HepG2 (cell line): Measurements from ENCODE around the gene PPIP5K1. TPM values are rescaled to one million over a fixed set of nuclear protein-coding genes. Genes with fewer than 3 reads are reported as not detected.
A peak's percentile ranks its signal among the peaks of the same experiment; 100 is the strongest.
"Not testable (repeated sequence)": the region's sequence is repeated elsewhere in the genome, so short reads cannot be mapped to it uniquely, and the experiment has no call there.

Experiments used
- ATAC-seq: fragments of 200-7000 bp; cut with Tn5 transposase; 3 replicates; pipeline ENCODE4 v1.9.1; 2020; ENCODE audit warnings: mild to moderate bottlenecking, moderate library complexity
- Bru-seq: library from RNA; stranded (reverse); fragments of 400-500 nt; gene quantifications from one replicate; lab custom pipeline; 2021; lab: Mats Ljungman, UMichigan
- BruChase-seq, 2 experiments: library from RNA; stranded (reverse); fragments of 400-500 nt; gene quantifications; one replicate each; lab custom pipeline; 2021; lab: Mats Ljungman, UMichigan
- BruUV-seq: library from RNA; stranded (reverse); fragments of 400-500 nt; replicated peaks from 2 replicates; lab custom pipeline; 2021; lab: Mats Ljungman, UMichigan
- CTCF ChIA-PET: fragments of 300-600 bp; formaldehyde crosslinking; extraction: SDS; loops from one replicate; lab custom pipeline; 2021; ENCODE audit warnings: low total read pairs, inconsistent platforms, low intra/inter-chr PET ratio; lab: Yijun Ruan, JAX
- POLR2A ChIA-PET: fragments of 350-600 bp; sonication (Branson Sonifier 250); formaldehyde crosslinking; loops from one replicate; lab custom pipeline; 2020; ENCODE audit warnings: antibody characterized with exemption, inconsistent platforms; lab: Yijun Ruan, JAX
- DNase-seq: peaks from one replicate; pipeline ENCODE4 v3.0.0-alpha.2; 2015; ENCODE audit warnings: low spot score
- FAIRE-seq: peaks from 3 replicates; lab custom pipeline; 2011; peaks lifted over from hg19 to GRCh38; lab: Jason Lieb, UNC
- H2AFZ ChIP-seq: one replicate; pipeline ENCODE4 v1.6.1; 2011; ENCODE audit warnings: low read length, inconsistent platforms
- H3K27ac ChIP-seq: fragments of 300-600 bp; 3 replicates; pipeline ENCODE4 v1.8.0; 2011; ENCODE audit warnings: mixed run types, mild to moderate bottlenecking, mixed read lengths, low read length, inconsistent platforms; ENCODE audit not compliant: insufficient read depth; ENCODE audit errors: extremely low read length
- H3K27me3 ChIP-seq, 2 experiments: fragments of 200-600 bp in 1 of 2; 2 replicates in 1 of 2; 3 replicates in 1 of 2; pipeline versions ENCODE4 v1.6.0 to v1.8.0; 2011; ENCODE audit warnings: low read length in 2 of 2, mild to moderate bottlenecking in 2 of 2, moderate library complexity in 2 of 2, inconsistent platforms in 1 of 2; ENCODE audit not compliant: insufficient read depth in 2 of 2, control insufficient read depth in 1 of 2
- H3K36me3 ChIP-seq, 2 experiments: fragments of 200-600 bp in 1 of 2; replicated peaks in 1 of 2; 2 replicates in 1 of 2; 3 replicates in 1 of 2; pipeline versions ENCODE4 v1.5.1 to v1.8.0; 2011; ENCODE audit warnings: low read length in 2 of 2, inconsistent platforms in 1 of 2; ENCODE audit not compliant: insufficient read depth in 2 of 2, control insufficient read depth in 1 of 2
- H3K4me1 ChIP-seq: 2 replicates; pipeline ENCODE4 v1.5.1; 2012; ENCODE audit warnings: low read length, inconsistent platforms; ENCODE audit not compliant: insufficient read depth
- H3K4me2 ChIP-seq: 2 replicates; pipeline ENCODE4 v1.6.0; 2011; ENCODE audit warnings: low read depth, low read length, inconsistent platforms
- H3K4me3 ChIP-seq, 3 experiments: fragments of 200-600 bp in 1 of 3; sonication (generic), shearing (Covaris generic) in 1 of 3; replicated peaks in 1 of 3; 2 replicates each; pipeline ENCODE4 v1.5.1; 2011 to 2016; ENCODE audit warnings: low read length in 3 of 3, inconsistent platforms in 2 of 3, low read depth in 2 of 3, mild to moderate bottlenecking in 2 of 3, control low read depth in 1 of 3, mixed read lengths in 1 of 3; ENCODE audit not compliant: insufficient read depth in 1 of 3
- H3K79me2 ChIP-seq: one replicate; pipeline ENCODE4 v1.6.1; 2011; ENCODE audit warnings: low read length, inconsistent platforms; ENCODE audit not compliant: insufficient read depth
- H3K9ac ChIP-seq: 2 replicates; pipeline ENCODE4 v1.6.0; 2011; ENCODE audit warnings: mild to moderate bottlenecking, low read depth, low read length, inconsistent platforms; ENCODE audit not compliant: insufficient read depth
- H3K9me3 ChIP-seq: 2 replicates; pipeline ENCODE4 v1.5.1; 2012; ENCODE audit warnings: mild to moderate bottlenecking, low read length
- H4K20me1 ChIP-seq: 2 replicates; pipeline ENCODE4 v1.6.0; 2011; ENCODE audit warnings: inconsistent platforms, mild to moderate bottlenecking, low read length, moderate library complexity; ENCODE audit not compliant: insufficient read depth
- WGBS: methylation state at CpG from one replicate; pipeline ENCODE4 v1.1.6; 2017; ENCODE audit warnings: low lambda C conversion rate; 5-methylcytosine and 5-hydroxymethylcytosine counted together
- in situ Hi-C: cut with HindIII; loops from 2 replicates; pipeline ENCODE4 v1.10.0; 2017; ENCODE audit warnings: low pct_unique_long_range_greater_than_20kb; ENCODE audit not compliant: extremely low pct_ligation_motif_present
- intact Hi-C: fragments of 100-400 bp; cut with micrococcal nuclease; formaldehyde crosslinking; loops from one replicate; pipeline ENCODE4 v1.10.0; 2022; ENCODE audit not compliant: unreplicated experiment
- long read RNA-seq, 2 experiments: library from RNA in 1 of 2; library from polyadenylated mRNA in 1 of 2; stranded (forward) in 1 of 2; unstranded in 1 of 2; transcript quantifications; one replicate each; pipeline ENCODE4 v2.0.0, GENCODE V29; 2019 to 2022
- polyA minus RNA-seq, 3 experiments: library from RNA; depleted of rRNA, polyadenylated mRNA; stranded (reverse); fragments of >200 nt; gene quantifications; 2 replicates each; pipeline ENCODE4 v1.2.3, GENCODE V29; 2011; ENCODE audit warnings: low replicate concordance in 1 of 3
- polyA plus RNA-seq, 8 experiments: library from polyadenylated mRNA; depleted of rRNA in 3 of 8; stranded (reverse) in 7 of 8; unstranded in 1 of 8; fragments of >200 nt; fragmentation: Illumina TruSeq in 4 of 8; extraction: Trizol in 4 of 8; gene quantifications; 2 replicates each; pipeline versions ENCODE4 v1.2.1 to v1.2.3, GENCODE V29; 2011 to 2016; ENCODE audit warnings: low read depth in 4 of 8, missing spikeins in 1 of 8, mixed read lengths in 1 of 8; ENCODE audit not compliant: insufficient read depth in 1 of 8
- total RNA-seq, 5 experiments: library from RNA; depleted of rRNA; stranded (reverse); fragments of >200 nt; fragmentation: Illumina TruSeq; extraction: Trizol; gene quantifications; 2 replicates each; pipeline ENCODE4 v1.2.3, GENCODE V29; 2016; ENCODE audit warnings: low read depth in 1 of 5

PPIP5K1 gene
- total RNA-seq (2016; rRNA removed; fragmentation: Illumina TruSeq; extraction: Trizol) (8.2 and 9.9 TPM in 2 replicates), polyA plus RNA-seq (2011; rRNA removed) (10.9 and 12.3 TPM in 2 replicates), polyA minus RNA-seq (2011; rRNA and poly(A)+ RNA removed; ENCODE audit: low replicate concordance) (14.8 and 127 TPM in 2 replicates), Bru-seq, nascent RNA (percentile 30 among the genes with signal in this experiment), BruChase-seq, experiment 1, labeled RNA remaining after a 6-hour chase (percentile 29 among the genes with signal in this experiment), BruChase-seq, experiment 2, labeled RNA remaining after a 2-hour chase (percentile 28 among the genes with signal in this experiment)
- 1.2 and 1.5 TPM in 2 replicates for total RNA-seq (2016; cell fraction: cytosol; rRNA removed; fragmentation: Illumina TruSeq; extraction: Trizol; ENCODE audit: low read depth)
- 9.5 and 10.1 TPM in 2 replicates for total RNA-seq (2016; cell fraction: insoluble cytoplasmic fraction; rRNA removed; fragmentation: Illumina TruSeq; extraction: Trizol)
- total RNA-seq (2016; cell fraction: membrane; rRNA removed; fragmentation: Illumina TruSeq; extraction: Trizol) = 3.5 and 3.6 TPM in 2 replicates
- total RNA-seq (2016; cell fraction: nucleus; rRNA removed; fragmentation: Illumina TruSeq; extraction: Trizol) = 17.5 and 24.0 TPM in 2 replicates
- polyA plus RNA-seq (2011; cell fraction: cytosol; rRNA removed) = 5.0 and 6.9 TPM in 2 replicates
- polyA plus RNA-seq (2011; cell fraction: nucleus; rRNA removed) = 46.7 and 58.1 TPM in 2 replicates
- 6.4 and 11.7 TPM in 2 replicates for polyA plus RNA-seq (2012)
- 0.40 and 0.60 TPM in 2 replicates for polyA plus RNA-seq (2016; cell fraction: cytosol; fragmentation: Illumina TruSeq; extraction: Trizol; ENCODE audit: low read depth)
- polyA plus RNA-seq (2016; cell fraction: insoluble cytoplasmic fraction; fragmentation: Illumina TruSeq; extraction: Trizol; ENCODE audit: low read depth) = 6.2 and 6.5 TPM in 2 replicates
- 0.90 and 0.92 TPM in 2 replicates for polyA plus RNA-seq (2016; cell fraction: membrane; fragmentation: Illumina TruSeq; extraction: Trizol; ENCODE audit: low read depth)
- 34.5 and 34.7 TPM in 2 replicates for polyA plus RNA-seq (2016; cell fraction: nucleus; fragmentation: Illumina TruSeq; extraction: Trizol; ENCODE audit: insufficient read depth, low read depth)
- polyA minus RNA-seq (2011; cell fraction: cytosol; rRNA and poly(A)+ RNA removed) = 5.8 and 6.2 TPM in 2 replicates
- polyA minus RNA-seq (2011; cell fraction: nucleus; rRNA and poly(A)+ RNA removed) = 31.0 and 41.6 TPM in 2 replicates
- long read RNA-seq, experiment 1, partial matches to known transcripts = 0 of 1 reads
- long read RNA-seq, experiment 1, other reads (novel, unspliced or antisense) = 1 of 1 reads
- long read RNA-seq, experiment 2, partial matches to known transcripts = 2 of 8 reads
- long read RNA-seq, experiment 2, other reads (novel, unspliced or antisense) = 6 of 8 reads

DNA sequence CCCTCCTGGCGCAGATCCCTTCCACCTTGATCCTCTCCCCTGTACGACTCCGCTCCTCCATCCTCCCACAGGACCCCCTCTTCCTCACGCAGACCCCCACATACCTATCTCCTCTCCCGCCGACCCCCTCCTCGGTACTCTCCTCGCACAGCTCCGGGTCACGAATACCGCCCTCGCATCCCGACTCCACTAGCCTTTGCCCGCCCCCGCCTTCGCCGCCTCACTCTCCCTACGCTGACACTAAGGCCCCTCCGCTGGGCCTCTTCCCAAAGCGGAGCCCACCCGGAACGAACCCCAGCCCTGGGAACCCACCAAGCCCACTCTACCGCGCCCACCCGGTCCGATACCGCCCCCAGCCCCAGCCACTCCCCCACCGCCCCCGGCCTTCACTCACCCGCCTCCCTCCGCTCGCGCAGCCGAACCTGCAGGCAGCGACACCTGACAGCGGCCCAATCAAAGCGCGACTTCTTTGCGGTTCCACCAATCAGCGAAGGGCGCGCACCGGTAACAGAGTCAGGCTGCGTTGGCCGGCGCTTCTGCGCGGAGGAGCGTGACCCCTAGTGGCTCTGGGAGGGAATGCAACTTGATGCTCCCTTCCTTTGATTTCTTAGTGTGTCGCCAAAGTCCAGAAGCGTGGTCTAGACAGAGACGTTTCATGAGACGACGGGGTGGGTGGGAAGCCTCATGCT, at the start of gene PPIP5K1:
Gene PPIP5K1 (minus strand): TSS at position 431 of the 689 bp plus-strand sequence. CDS start 5,704 bp downstream, outside the sequence.
- in situ Hi-C loops, BruUV-seq, H3K4me3 ChIP-seq, H3K9ac ChIP-seq, H4K20me1 ChIP-seq, CTCF ChIA-PET, H3K79me2 ChIP-seq, H3K9me3 ChIP-seq, H3K36me3 ChIP-seq, H2AFZ ChIP-seq, DNase-seq, POLR2A ChIA-PET, H3K27me3 ChIP-seq, H3K4me2 ChIP-seq, intact Hi-C loops, H3K27ac ChIP-seq, H3K4me1 ChIP-seq: not testable (repeated sequence)
- ATAC-seq (peak; percentile 93), FAIRE-seq (peak; percentile 99)
- WGBS = no CpG with 5 or more reads among the region's 54 CpGs

DNA sequence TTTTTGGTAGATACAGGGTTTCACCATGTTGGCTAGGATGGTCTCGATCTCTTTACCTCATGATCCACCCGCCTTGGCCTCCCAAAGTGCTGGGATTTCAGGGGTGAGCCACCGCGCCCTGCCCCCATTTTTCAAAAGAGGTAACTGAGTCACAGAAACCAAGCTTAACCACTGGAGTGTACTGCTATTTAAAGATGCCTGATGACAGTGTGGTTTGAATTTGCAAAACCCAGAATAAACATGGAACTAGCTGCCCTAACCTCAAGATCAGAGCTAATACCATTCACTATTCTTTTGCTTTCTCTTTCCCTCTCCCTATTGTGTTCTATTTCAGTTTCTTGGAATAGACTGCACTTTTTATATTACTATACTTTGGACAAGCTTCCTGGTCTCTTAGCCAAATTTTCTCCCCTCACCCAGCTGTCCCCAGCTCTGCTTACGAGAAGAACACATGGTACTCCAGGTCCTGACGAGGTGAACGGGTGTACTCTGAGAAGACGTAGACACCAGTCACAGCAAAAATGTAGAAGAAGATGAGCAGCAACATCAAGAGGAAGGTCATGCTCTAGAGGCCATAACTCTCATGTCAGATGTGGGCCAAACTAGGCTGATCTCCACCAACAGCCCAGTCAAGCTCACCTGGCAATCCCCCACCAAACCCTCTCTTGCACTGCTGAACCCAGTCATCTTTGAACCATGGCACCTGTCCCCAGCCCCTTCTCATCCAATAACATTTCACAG, 48.6 kb upstream of the PPIP5K1 start:
- ATAC-seq, H2AFZ ChIP-seq, H4K20me1 ChIP-seq, H3K79me2 ChIP-seq, DNase-seq, in situ Hi-C loops, H3K9ac ChIP-seq, H3K4me3 ChIP-seq, H3K27me3 ChIP-seq, H3K27ac ChIP-seq, CTCF ChIA-PET, H3K36me3 ChIP-seq, BruUV-seq, H3K9me3 ChIP-seq, H3K4me1 ChIP-seq, H3K4me2 ChIP-seq, FAIRE-seq, intact Hi-C loops: not testable (repeated sequence)
- POLR2A ChIA-PET = interaction anchor here (0.7 kb wide), 1 partner anchor 1535 kb away, joined by 3 read pairs; no protein-coding TSS in a partner anchor
- 80% methylated on average over 8 of the region's 8 CpGs for WGBS

DNA sequence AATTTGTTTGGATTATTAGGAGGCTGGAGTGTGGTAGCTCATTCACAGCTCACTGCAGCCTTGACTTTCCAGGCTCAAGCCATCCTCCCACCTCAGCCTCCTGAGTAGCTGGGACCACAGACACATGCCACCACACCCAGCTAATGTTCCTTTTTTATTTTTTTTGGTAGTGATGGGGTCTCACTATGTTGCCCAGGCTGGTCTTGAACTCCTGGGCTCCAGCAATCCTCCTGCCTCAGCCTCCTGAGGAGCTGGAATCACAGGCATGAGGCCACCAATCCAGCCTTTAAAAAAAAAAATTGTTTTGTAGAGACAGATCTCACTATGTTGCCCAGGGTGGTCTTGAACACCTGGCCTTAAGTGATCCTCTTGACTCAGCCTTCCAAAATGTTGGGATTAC, 36.9 kb upstream of the PPIP5K1 start:
- H3K79me2 ChIP-seq, H3K36me3 ChIP-seq, CTCF ChIA-PET, FAIRE-seq, BruUV-seq, H3K27me3 ChIP-seq, H3K9me3 ChIP-seq, H3K4me1 ChIP-seq, H4K20me1 ChIP-seq, H3K27ac ChIP-seq, H3K4me2 ChIP-seq, ATAC-seq, POLR2A ChIA-PET, H3K9ac ChIP-seq, H3K4me3 ChIP-seq, intact Hi-C loops, DNase-seq, H2AFZ ChIP-seq, in situ Hi-C loops: not testable (repeated sequence)
